ENCODE measurements around the gene ABCA7.

Gene ABCA7

DNA sequence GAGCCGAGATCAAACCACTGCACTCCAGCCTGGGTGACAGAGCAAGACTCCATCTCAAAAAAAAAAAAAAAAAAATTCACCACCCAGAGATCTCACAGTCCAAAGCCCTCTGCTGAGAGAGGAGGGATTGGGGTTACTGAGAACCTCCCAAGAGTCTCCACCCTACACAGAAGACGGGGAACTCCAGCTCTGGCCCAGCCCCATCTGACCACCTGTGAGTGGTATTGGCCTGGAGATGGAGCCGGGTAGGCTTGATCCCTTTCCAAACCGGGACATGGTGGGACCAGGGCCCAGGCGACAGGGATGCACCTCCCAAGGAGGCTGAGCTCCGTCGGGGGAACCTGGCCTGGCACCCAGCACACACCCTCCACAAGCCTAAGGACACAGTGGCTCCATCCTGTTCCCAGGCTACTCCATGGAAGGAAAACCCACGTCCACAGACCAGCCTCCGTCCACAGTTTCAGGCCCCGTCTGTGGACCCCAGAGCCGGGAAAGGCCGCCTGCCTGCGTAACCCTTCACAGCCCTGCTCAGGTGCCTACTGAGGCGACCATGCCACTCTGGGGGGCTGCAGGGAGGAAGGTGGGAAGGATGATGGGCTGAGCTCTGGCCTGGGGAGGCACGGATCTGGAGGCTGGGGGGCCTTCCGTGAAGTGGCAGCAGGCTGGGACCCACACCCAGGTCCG, 20.8 kb upstream of the ABCA7 start:
- H3K4me2 ChIP-seq (ENCODE audit: low read length) = peak overlapping the region; percentile 99
- no peaks in the 10 kb centered on the region for H3K9me2 ChIP-seq (replicated peaks; ENCODE audit: control insufficient read depth, low read length)
- H3K36me3 ChIP-seq (ENCODE audit: control insufficient read depth, low read length) = peaks cover 61% of the 10 kb centered on the region
- TF ChIP-seq, protein P1, sequence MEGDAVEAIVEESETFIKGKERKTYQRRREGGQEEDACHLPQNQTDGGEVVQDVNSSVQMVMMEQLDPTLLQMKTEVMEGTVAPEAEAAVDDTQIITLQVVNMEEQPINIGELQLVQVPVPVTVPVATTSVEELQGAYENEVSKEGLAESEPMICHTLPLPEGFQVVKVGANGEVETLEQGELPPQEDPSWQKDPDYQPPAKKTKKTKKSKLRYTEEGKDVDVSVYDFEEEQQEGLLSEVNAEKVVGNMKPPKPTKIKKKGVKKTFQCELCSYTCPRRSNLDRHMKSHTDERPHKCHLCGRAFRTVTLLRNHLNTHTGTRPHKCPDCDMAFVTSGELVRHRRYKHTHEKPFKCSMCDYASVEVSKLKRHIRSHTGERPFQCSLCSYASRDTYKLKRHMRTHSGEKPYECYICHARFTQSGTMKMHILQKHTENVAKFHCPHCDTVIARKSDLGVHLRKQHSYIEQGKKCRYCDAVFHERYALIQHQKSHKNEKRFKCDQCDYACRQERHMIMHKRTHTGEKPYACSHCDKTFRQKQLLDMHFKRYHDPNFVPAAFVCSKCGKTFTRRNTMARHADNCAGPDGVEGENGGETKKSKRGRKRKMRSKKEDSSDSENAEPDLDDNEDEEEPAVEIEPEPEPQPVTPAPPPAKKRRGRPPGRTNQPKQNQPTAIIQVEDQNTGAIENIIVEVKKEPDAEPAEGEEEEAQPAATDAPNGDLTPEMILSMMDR (IDR thresholded peaks at IDR 0.05; ENCODE audit: low read depth, low read length, poor library complexity, severe bottlenecking) = no peak
- TF ChIP-seq EZH2phosphoT487 (IDR thresholded peaks at IDR 0.05; ENCODE audit: borderline replicate concordance, low read length) = no peak
- no peaks in the 10 kb centered on the region for H3K27me3 ChIP-seq (ENCODE audit: control insufficient read depth, low read length)
- peaks cover 15% of the 10 kb centered on the region for H3F3A ChIP-seq (ENCODE audit: control insufficient read depth, insufficient read depth)
- H3K79me2 ChIP-seq (ENCODE audit: control insufficient read depth, low read length) = peaks cover 69% of the 10 kb centered on the region
- peaks cover 40% of the 10 kb centered on the region for H4K20me1 ChIP-seq (ENCODE audit: control insufficient read depth, insufficient read depth, low read depth, low read length)
- peak overlapping the region; percentile 100 for H3K4me3 ChIP-seq (ENCODE audit: low read length)
- H3K27ac ChIP-seq (ENCODE audit: low read depth, low read length) = no peak overlapping the region; the same call in 1 of the 2 replicates
- no peaks in the 10 kb centered on the region for H3K9me3 ChIP-seq (ENCODE audit: control insufficient read depth, insufficient read depth, low read length)
- H3K4me1 ChIP-seq (ENCODE audit: control insufficient read depth, low read length) = peaks cover 59% of the 10 kb centered on the region

DNA sequence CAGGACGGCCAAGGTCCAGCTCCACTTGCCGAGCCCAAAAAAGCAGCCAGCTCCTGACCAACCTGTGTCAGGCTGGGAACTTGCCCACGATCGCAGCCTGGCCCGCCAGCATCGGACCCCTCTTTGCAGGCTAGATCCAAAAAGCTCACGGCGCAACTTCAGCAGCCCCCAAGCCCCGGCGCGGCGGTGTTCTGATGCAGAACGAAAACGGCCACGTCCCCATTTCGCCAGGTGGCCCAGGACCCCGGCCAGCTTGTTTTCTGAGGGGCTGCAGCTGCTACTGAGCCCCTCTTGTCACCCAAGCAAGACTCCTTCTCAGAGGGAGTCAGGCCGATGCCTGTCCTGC, 20.3 kb upstream of the ABCA7 start:
- H3K9me2 ChIP-seq (replicated peaks; ENCODE audit: control insufficient read depth, low read length) = no peaks in the 10 kb centered on the region
- TF ChIP-seq EZH2phosphoT487 (IDR thresholded peaks at IDR 0.05; ENCODE audit: borderline replicate concordance, low read length) = no peak
- TF ChIP-seq, protein P1 (IDR thresholded peaks at IDR 0.05; ENCODE audit: low read depth, low read length, poor library complexity, severe bottlenecking) = no peak
- H4K20me1 ChIP-seq (ENCODE audit: control insufficient read depth, insufficient read depth, low read depth, low read length) = peaks cover 40% of the 10 kb centered on the region
- H3K4me1 ChIP-seq (ENCODE audit: control insufficient read depth, low read length) = peaks cover 59% of the 10 kb centered on the region
- H3K4me2 ChIP-seq (ENCODE audit: low read length) = peak overlapping the region; percentile 99
- peak overlapping the region; percentile 74 for H3K27ac ChIP-seq (ENCODE audit: low read depth, low read length)
- peak overlapping the region; percentile 100 for H3K4me3 ChIP-seq (ENCODE audit: low read length)
- peaks cover 17% of the 10 kb centered on the region for H3F3A ChIP-seq (ENCODE audit: control insufficient read depth, insufficient read depth)
- H3K36me3 ChIP-seq (ENCODE audit: control insufficient read depth, low read length) = peaks cover 56% of the 10 kb centered on the region
- H3K79me2 ChIP-seq (ENCODE audit: control insufficient read depth, low read length) = peaks cover 64% of the 10 kb centered on the region
- H3K9me3 ChIP-seq (ENCODE audit: control insufficient read depth, insufficient read depth, low read length) = no peaks in the 10 kb centered on the region
- H3K27me3 ChIP-seq (ENCODE audit: control insufficient read depth, low read length) = no peaks in the 10 kb centered on the region

DNA sequence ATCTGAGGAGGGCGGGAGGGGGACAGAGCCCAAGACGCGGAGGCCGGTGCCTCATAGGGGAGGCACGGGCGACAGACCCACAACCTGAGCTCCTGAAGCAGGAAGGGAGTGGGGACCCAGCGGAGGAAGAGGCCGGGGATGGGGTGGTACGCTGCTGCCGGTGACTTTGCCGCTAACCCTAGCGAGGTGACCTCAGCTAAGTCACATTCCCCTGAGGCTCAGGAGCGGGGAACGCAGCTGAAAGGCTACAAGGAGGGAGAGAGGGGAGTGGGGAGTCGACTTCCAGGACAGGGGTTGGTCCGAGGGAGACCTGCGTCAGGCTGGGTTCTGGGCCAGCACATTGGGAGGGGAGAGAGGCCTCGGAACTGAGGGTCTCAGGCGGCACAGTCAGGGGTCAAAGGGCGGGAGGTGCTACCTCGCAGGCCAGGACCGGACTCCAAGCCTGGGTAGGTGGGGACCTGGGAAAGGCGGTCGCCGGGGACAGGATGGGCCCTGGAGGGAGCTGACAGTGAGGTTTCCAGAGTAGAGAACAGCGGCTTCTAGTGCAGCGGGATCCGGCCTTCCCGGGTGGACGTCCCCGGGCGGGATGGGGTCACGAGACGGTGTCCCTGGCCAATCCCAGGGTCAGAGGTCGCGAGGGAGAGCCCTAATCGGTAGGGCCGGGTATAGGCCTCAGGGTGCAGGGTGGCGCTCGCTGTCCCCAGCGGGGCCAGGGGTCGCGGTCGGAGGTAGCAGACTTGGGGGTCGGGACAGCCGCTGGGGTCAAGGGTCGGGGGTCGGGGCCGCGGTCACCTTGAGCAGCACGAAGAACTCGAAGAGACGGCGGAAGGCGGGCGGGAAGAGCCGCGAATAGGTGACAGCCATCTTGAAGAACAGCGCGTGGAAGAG, 19.7 kb upstream of the ABCA7 start:
- TF ChIP-seq EZH2phosphoT487 (IDR thresholded peaks at IDR 0.05; ENCODE audit: borderline replicate concordance, low read length) = no peak
- TF ChIP-seq, protein P1 (IDR thresholded peaks at IDR 0.05; ENCODE audit: low read depth, low read length, poor library complexity, severe bottlenecking) = no peak

More for the DNA sequence above, 19.7 kb upstream of the ABCA7 start:
- Histone ChIP-seq H4K20me1 (ENCODE audit: control insufficient read depth, insufficient read depth, low read depth, low read length) (peaks cover 40% of the 10 kb centered on the region), H3K4me2 (ENCODE audit: low read length) (peak overlapping the region; percentile 99), H3F3A (ENCODE audit: control insufficient read depth, insufficient read depth) (peaks cover 17% of the 10 kb centered on the region), H3K36me3 (ENCODE audit: control insufficient read depth, low read length) (peaks cover 49% of the 10 kb centered on the region), H3K27ac (ENCODE audit: low read depth, low read length) (peak overlapping the region; percentile 74), H3K79me2 (ENCODE audit: control insufficient read depth, low read length) (peaks cover 57% of the 10 kb centered on the region), H3K27me3 (ENCODE audit: control insufficient read depth, low read length) (no peaks in the 10 kb centered on the region), H3K9me3 (ENCODE audit: control insufficient read depth, insufficient read depth, low read length) (no peaks in the 10 kb centered on the region), H3K4me3 (ENCODE audit: low read length) (peak overlapping the region; percentile 100), H3K4me1 (ENCODE audit: control insufficient read depth, low read length) (peaks cover 59% of the 10 kb centered on the region), H3K9me2 (replicated peaks; ENCODE audit: control insufficient read depth, low read length) (no peaks in the 10 kb centered on the region)

Data from DOHH2 (cell line).